ENCODE measurements around the gene TRAF2.
"Not testable (repeated sequence)": the region's sequence is repeated elsewhere in the genome, so short reads cannot be mapped to it uniquely, and the experiment has no call there.

TRAF2 gene

GRCh38 chr9:136843801-136844740, 42.2 kb upstream of the TRAF2 start:
- H3K36me3 ChIP-seq (ENCODE audit: control insufficient read depth, insufficient read depth, low read length); H3K27me3 ChIP-seq (replicated peaks; ENCODE audit: control insufficient read depth, insufficient read depth, low read length); DNase-seq (ENCODE audit: extremely low read depth, insufficient read length); H3K4me3 ChIP-seq (replicated peaks; ENCODE audit: low read depth, low read length): not testable (repeated sequence)
- TF ChIP-seq, protein P1, sequence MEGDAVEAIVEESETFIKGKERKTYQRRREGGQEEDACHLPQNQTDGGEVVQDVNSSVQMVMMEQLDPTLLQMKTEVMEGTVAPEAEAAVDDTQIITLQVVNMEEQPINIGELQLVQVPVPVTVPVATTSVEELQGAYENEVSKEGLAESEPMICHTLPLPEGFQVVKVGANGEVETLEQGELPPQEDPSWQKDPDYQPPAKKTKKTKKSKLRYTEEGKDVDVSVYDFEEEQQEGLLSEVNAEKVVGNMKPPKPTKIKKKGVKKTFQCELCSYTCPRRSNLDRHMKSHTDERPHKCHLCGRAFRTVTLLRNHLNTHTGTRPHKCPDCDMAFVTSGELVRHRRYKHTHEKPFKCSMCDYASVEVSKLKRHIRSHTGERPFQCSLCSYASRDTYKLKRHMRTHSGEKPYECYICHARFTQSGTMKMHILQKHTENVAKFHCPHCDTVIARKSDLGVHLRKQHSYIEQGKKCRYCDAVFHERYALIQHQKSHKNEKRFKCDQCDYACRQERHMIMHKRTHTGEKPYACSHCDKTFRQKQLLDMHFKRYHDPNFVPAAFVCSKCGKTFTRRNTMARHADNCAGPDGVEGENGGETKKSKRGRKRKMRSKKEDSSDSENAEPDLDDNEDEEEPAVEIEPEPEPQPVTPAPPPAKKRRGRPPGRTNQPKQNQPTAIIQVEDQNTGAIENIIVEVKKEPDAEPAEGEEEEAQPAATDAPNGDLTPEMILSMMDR (IDR thresholded peaks at IDR 0.05; ENCODE audit: insufficient read depth, low read length, poor library complexity, severe bottlenecking) = peak; percentile 60

- TF ChIP-seq, protein P1 (IDR thresholded peaks at IDR 0.05; ENCODE audit: insufficient read depth, low read length, poor library complexity, severe bottlenecking) = no peak
- Histone ChIP-seq H3K36me3 (ENCODE audit: control insufficient read depth, insufficient read depth, low read length) (no peaks in the 10 kb centered on the region), H3K4me3 (replicated peaks; ENCODE audit: low read depth, low read length) (no peak overlapping the region), H3K27me3 (replicated peaks; ENCODE audit: control insufficient read depth, insufficient read depth, low read length) (no peaks in the 10 kb centered on the region)
- no peak for DNase-seq (ENCODE audit: extremely low read depth, insufficient read length)
These were observed 41.4 kb upstream of the TRAF2 start for GRCh38 chr9:136844761-136845464.

GRCh38 chr9:136845465-136846260, 40.7 kb upstream of the TRAF2 start:
- no peak for DNase-seq (ENCODE audit: extremely low read depth, insufficient read length)
- Histone ChIP-seq H3K4me3 (replicated peaks; ENCODE audit: low read depth, low read length) (no peak overlapping the region), H3K27me3 (replicated peaks; ENCODE audit: control insufficient read depth, insufficient read depth, low read length) (no peaks in the 10 kb centered on the region), H3K36me3 (ENCODE audit: control insufficient read depth, insufficient read depth, low read length) (peaks cover 7% of the 10 kb centered on the region)
- TF ChIP-seq, protein P1 (IDR thresholded peaks at IDR 0.05; ENCODE audit: insufficient read depth, low read length, poor library complexity, severe bottlenecking) = no peak

DNA sequence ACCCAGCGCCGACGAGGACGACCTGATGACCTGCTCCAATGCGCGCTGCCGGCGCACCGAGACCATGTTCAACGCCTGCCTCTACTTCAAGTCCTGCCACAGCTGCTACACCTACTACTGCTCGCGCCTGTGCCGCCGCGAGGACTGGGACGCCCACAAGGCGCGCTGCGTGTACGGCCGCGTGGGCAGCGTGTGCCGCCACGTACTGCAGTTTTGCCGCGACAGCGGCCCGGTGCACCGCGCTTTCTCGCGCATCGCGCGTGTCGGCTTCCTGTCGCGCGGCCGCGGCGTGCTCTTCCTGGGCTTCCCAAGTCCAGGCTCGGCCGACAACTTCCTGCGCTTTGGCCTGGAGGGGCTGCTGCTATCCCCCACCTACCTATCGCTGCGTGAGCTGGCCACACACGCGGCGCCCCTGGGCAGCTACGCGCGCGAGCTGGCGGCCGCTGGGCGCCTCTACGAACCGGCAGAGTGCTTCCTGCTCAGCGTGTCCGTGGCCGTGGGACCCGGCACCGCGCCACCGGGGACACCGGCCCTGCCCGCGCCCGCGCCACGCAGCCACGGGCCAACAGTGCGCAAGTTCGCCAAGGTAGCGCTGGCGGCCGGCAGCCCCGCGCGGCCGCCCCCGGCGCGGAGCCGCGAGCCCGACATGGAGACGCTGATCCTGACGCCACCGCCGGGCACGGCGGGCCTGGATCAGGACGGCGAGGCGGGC, 39.8 kb upstream of the TRAF2 start:
- Histone ChIP-seq H3K27me3 (replicated peaks; ENCODE audit: control insufficient read depth, insufficient read depth, low read length) (no peaks in the 10 kb centered on the region), H3K36me3 (ENCODE audit: control insufficient read depth, insufficient read depth, low read length) (peaks cover 13% of the 10 kb centered on the region), H3K4me3 (replicated peaks; ENCODE audit: low read depth, low read length) (no peak overlapping the region)
- DNase-seq (ENCODE audit: extremely low read depth, insufficient read length) = no peak
- TF ChIP-seq, protein P1 (IDR thresholded peaks at IDR 0.05; ENCODE audit: insufficient read depth, low read length, poor library complexity, severe bottlenecking) = no peak
